ENCODE measurements around the gene DNASE1. TPM values are rescaled to one million over a fixed set of nuclear protein-coding genes. Genes with fewer than 3 reads are reported as not detected.

The DNASE1 gene
- total RNA-seq, 1 donor from 2014 or later: 23.1 TPM

- Mint-ChIP-seq H3K27ac (ENCODE audit: unreplicated experiment) (peak overlapping the region; percentile 27), H3K4me3 (ENCODE audit: unreplicated experiment) (no peak overlapping the region), H3K4me1 (ENCODE audit: unreplicated experiment) (peaks cover 3% of the 10 kb centered on the region), H3K36me3 (ENCODE audit: unreplicated experiment) (peaks cover 4% of the 10 kb centered on the region), H3K27me3 (ENCODE audit: unreplicated experiment) (no peaks in the 10 kb centered on the region), H3K9me3 (ENCODE audit: unreplicated experiment) (no peaks in the 10 kb centered on the region)
- TF ChIP-seq CTCF (IDR thresholded peaks at IDR 0.05): no peak
- no peak for DNase-seq (ENCODE audit: extremely low spot score, unreplicated experiment)
Observed at GRCh38 chr16:3696425-3697218, 42.1 kb downstream of the DNASE1 start.

- Mint-ChIP-seq H3K36me3 (ENCODE audit: unreplicated experiment) (peaks cover 4% of the 10 kb centered on the region), H3K4me1 (ENCODE audit: unreplicated experiment) (peaks cover 3% of the 10 kb centered on the region), H3K27me3 (ENCODE audit: unreplicated experiment) (no peaks in the 10 kb centered on the region), H3K27ac (ENCODE audit: unreplicated experiment) (no peak overlapping the region), H3K9me3 (ENCODE audit: unreplicated experiment) (no peaks in the 10 kb centered on the region), H3K4me3 (ENCODE audit: unreplicated experiment) (no peak overlapping the region)
- no peak for TF ChIP-seq CTCF (IDR thresholded peaks at IDR 0.05)
- no peak for DNase-seq (ENCODE audit: extremely low spot score, unreplicated experiment)
Observed at GRCh38 chr16:3698941-3699340, 44.5 kb downstream of the DNASE1 start.

- H3K27me3 Mint-ChIP-seq (ENCODE audit: unreplicated experiment): no peaks in the 10 kb centered on the region
- DNase-seq (ENCODE audit: extremely low spot score, unreplicated experiment): no peak
- no peaks in the 10 kb centered on the region for H3K36me3 Mint-ChIP-seq (ENCODE audit: unreplicated experiment)
- H3K9me3 Mint-ChIP-seq (ENCODE audit: unreplicated experiment): no peaks in the 10 kb centered on the region
- H3K4me1 Mint-ChIP-seq (ENCODE audit: unreplicated experiment): peaks cover 3% of the 10 kb centered on the region
- no peak overlapping the region for H3K27ac Mint-ChIP-seq (ENCODE audit: unreplicated experiment)
- no peak overlapping the region for H3K4me3 Mint-ChIP-seq (ENCODE audit: unreplicated experiment)
- TF ChIP-seq CTCF (IDR thresholded peaks at IDR 0.05): no peak
Observed at GRCh38 chr16:3701531-3701930, 47.0 kb downstream of the DNASE1 start.

DNA sequence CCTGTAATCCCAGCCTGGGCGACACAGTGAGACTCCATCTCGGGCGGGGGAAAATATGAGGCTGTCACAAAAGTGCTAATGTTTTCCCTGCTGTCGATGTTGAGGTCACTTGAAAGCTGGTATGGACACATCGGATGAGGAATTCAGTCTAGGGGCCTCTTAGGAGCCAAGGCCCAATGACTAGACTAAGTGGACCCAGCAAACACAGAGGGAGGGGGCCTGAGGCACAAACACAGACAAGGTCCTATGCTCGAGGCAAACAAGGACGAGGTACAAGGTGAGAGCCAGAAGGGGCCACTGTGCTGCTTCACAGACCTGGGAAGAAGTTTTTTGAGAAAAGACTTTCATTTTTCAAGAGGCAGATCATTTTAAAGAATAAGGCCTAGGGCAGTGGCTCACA, 47.6 kb downstream of the DNASE1 start:
- no peak overlapping the region for H3K4me3 Mint-ChIP-seq (ENCODE audit: unreplicated experiment)
- no peak overlapping the region for H3K27ac Mint-ChIP-seq (ENCODE audit: unreplicated experiment)
- no peak for DNase-seq (ENCODE audit: extremely low spot score, unreplicated experiment)
- no peaks in the 10 kb centered on the region for H3K27me3 Mint-ChIP-seq (ENCODE audit: unreplicated experiment)
- no peaks in the 10 kb centered on the region for H3K36me3 Mint-ChIP-seq (ENCODE audit: unreplicated experiment)
- H3K4me1 Mint-ChIP-seq (ENCODE audit: unreplicated experiment): peaks cover 2% of the 10 kb centered on the region
- TF ChIP-seq CTCF (IDR thresholded peaks at IDR 0.05): no peak
- H3K9me3 Mint-ChIP-seq (ENCODE audit: unreplicated experiment): no peaks in the 10 kb centered on the region

DNA sequence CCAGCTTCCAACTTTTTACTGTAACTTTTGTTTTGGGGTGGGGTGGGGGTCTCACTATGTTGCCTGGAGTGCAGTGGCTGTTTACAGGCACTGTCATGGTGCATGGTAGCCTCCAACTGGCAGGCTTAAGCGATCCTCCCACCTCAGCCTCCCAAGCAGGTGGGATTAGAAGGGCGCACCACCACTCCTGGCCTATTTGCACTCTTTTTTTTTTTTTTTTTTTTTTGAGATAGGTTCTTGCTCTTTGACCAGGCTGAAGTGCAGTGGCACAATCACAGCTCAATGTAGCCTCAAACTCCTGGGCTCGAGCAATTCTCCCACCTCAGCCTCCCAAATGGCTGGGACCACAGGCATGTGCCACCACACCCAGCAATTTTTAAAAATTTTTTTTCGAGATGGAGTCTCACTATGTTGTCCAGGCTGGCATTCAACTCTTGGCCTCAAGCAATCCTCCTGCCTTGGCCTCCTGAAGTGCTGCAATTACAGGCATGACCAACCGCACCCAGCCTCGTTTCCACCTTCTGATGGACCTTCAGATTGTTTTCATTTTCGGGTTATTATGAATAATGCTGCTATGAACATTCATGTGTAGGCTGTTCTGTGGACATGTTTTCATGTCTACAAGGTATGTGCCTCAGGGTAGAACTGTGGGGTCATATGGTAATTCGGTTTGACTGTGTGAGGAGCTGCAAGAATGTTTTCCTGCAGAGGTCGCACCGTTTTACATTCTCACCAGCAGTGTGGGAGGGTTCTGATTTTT, 51.9 kb downstream of the DNASE1 start:
- H3K9me3 Mint-ChIP-seq (ENCODE audit: unreplicated experiment): no peaks in the 10 kb centered on the region
- TF ChIP-seq CTCF (IDR thresholded peaks at IDR 0.05): no peak
- no peak for DNase-seq (ENCODE audit: extremely low spot score, unreplicated experiment)
- H3K4me1 Mint-ChIP-seq (ENCODE audit: unreplicated experiment): peaks cover 2% of the 10 kb centered on the region
- H3K27me3 Mint-ChIP-seq (ENCODE audit: unreplicated experiment): no peaks in the 10 kb centered on the region
- no peak overlapping the region for H3K27ac Mint-ChIP-seq (ENCODE audit: unreplicated experiment)
- H3K4me3 Mint-ChIP-seq (ENCODE audit: unreplicated experiment): no peak overlapping the region
- peaks cover 2% of the 10 kb centered on the region for H3K36me3 Mint-ChIP-seq (ENCODE audit: unreplicated experiment)

Data from osteocyte (in vitro differentiated cells).